Umbilical cord (tissue), 2 donors: ENCODE data around the gene RLN3. TPM values are rescaled to one million over a fixed set of nuclear protein-coding genes. Genes with fewer than 3 reads are reported as not detected.
"Not testable (repeated sequence)": the region's sequence is repeated elsewhere in the genome, so short reads cannot be mapped to it uniquely, and the experiment has no call there.

Source experiments
- DNase-seq: peaks from one replicate; pipeline ENCODE4 v3.0.0-alpha.2; 2015; ENCODE audit warnings: low spot score
- total RNA-seq: library from RNA; depleted of rRNA; stranded (reverse); fragments of >200 nt; gene quantifications from one replicate; pipeline ENCODE4 v1.2.3, GENCODE V29; 2014; ENCODE audit warnings: low replicate concordance; ENCODE audit not compliant: insufficient read depth

Gene RLN3
- total RNA-seq, 1 donor from 2014 or later = not detected

GRCh38 chr19:13995017-13995728 is 32.8 kb upstream of the RLN3 start:
- no peak for DNase-seq

GRCh38 chr19:13995878-13996765 is 31.8 kb upstream of the RLN3 start:
- no peak for DNase-seq

GRCh38 chr19:13996928-13997630 is 30.9 kb upstream of the RLN3 start:
- no peak for DNase-seq

- DNase-seq = no peak
Measured at GRCh38 chr19:13997631-13997962, 30.4 kb upstream of the RLN3 start.

GRCh38 chr19:13998426-13998825 is 29.5 kb upstream of the RLN3 start:
- no peak for DNase-seq

GRCh38 chr19:13999085-13999484 is 28.9 kb upstream of the RLN3 start:
- no peak for DNase-seq

- no peak for DNase-seq
Measured at GRCh38 chr19:14000691-14001375, 27.1 kb upstream of the RLN3 start.

- no peak for DNase-seq
Measured at GRCh38 chr19:14002571-14003250, 25.2 kb upstream of the RLN3 start.

- no peak for DNase-seq
Measured at GRCh38 chr19:14003251-14004055, 24.5 kb upstream of the RLN3 start.

- peak; percentile 54 for DNase-seq
Measured at GRCh38 chr19:14004619-14005348, 23.2 kb upstream of the RLN3 start.

- DNase-seq = peak; percentile 87
Measured at GRCh38 chr19:14005349-14006084, 22.4 kb upstream of the RLN3 start.

- peak; percentile 100 for DNase-seq
Measured at GRCh38 chr19:14006085-14006765, 21.7 kb upstream of the RLN3 start, which contains the start of gene RFX1. TSS of gene RFX1 (minus strand) at chr19:14006320. CDS start at chr19:13993843, 12,477 bp downstream.

- DNase-seq = no peak
Measured at GRCh38 chr19:14006766-14007562, 21.0 kb upstream of the RLN3 start.

GRCh38 chr19:14012378-14012915 is 15.5 kb upstream of the RLN3 start:
- no peak for DNase-seq

- DNase-seq = no peak
Measured at GRCh38 chr19:14015524-14016035, 12.4 kb upstream of the RLN3 start.

- DNase-seq = no peak
Measured at GRCh38 chr19:14019100-14019499, 8.8 kb upstream of the RLN3 start.

- DNase-seq = not testable (repeated sequence)
Measured at GRCh38 chr19:14019739-14020138, 8.2 kb upstream of the RLN3 start.
